GM12878 (cell line): ENCODE measurements around the gene IFT122. TPM values are rescaled to one million over a fixed set of nuclear protein-coding genes. Genes with fewer than 3 reads are reported as not detected.
"Not testable (repeated sequence)": the region's sequence is repeated elsewhere in the genome, so short reads cannot be mapped to it uniquely, and the experiment has no call there.

Experiments
- ATAC-seq: fragments of 200-7000 bp; cut with Tn5 transposase; 3 replicates; pipeline ENCODE4 v1.9.1; 2020; ENCODE audit warnings: mild to moderate bottlenecking, moderate library complexity
- BruUV-seq: library from RNA; stranded (reverse); fragments of 400-500 nt; replicated peaks from 2 replicates; lab custom pipeline; 2021; lab: Mats Ljungman, UMichigan
- CTCF ChIA-PET: fragments of 300-600 bp; sonication (Branson Sonifier 250); formaldehyde crosslinking; extraction: SDS; loops from one replicate; lab custom pipeline; 2021; ENCODE audit warnings: inconsistent platforms; lab: Yijun Ruan, JAX
- POLR2A ChIA-PET: fragments of 350-600 bp; formaldehyde crosslinking; extraction: SDS; loops from one replicate; lab custom pipeline; 2021; ENCODE audit warnings: inconsistent platforms; lab: Charles Lee
- RAD21 ChIA-PET: fragments of 300-600 bp; sonication (Branson Sonifier 250); formaldehyde crosslinking; loops from one replicate; lab custom pipeline; 2023; ENCODE audit warnings: antibody characterized with exemption; ENCODE audit not compliant: unreplicated experiment; lab: Charles Lee
- SMC1A ChIA-PET: fragments of 300-600 bp; sonication (Branson Sonifier 250); formaldehyde crosslinking; loops from one replicate; lab custom pipeline; 2023; ENCODE audit not compliant: unreplicated experiment, uncharacterized antibody; lab: Charles Lee
- DNase-seq: peaks from one replicate; pipeline ENCODE4 v3.0.0-alpha.2; 2011; ENCODE audit warnings: low read depth, low spot score
- FAIRE-seq: peaks from 3 replicates; lab custom pipeline; 2011; peaks lifted over from hg19 to GRCh38; lab: Jason Lieb, UNC
- H2AFZ ChIP-seq: 2 replicates; pipeline ENCODE4 v1.6.0; 2011; ENCODE audit warnings: low read depth, low read length, control low read depth; ENCODE audit not compliant: control insufficient read depth
- H3K27ac ChIP-seq: 2 replicates; pipeline ENCODE4 v1.5.1; 2011; ENCODE audit warnings: control low read depth; ENCODE audit not compliant: control insufficient read depth, insufficient read depth
- H3K27me3 ChIP-seq, 2 experiments: replicated peaks in 1 of 2; 2 replicates each; pipeline versions ENCODE4 v1.6.0 to v1.6.1; 2011; ENCODE audit warnings: low read length in 1 of 2; ENCODE audit not compliant: control insufficient read depth in 2 of 2, insufficient read depth in 2 of 2
- H3K36me3 ChIP-seq, 2 experiments: 2 replicates each; pipeline ENCODE4 v1.5.1; 2011; ENCODE audit warnings: low read length in 1 of 2; ENCODE audit not compliant: control insufficient read depth in 2 of 2, insufficient read depth in 2 of 2
- H3K4me1 ChIP-seq: 2 replicates; pipeline ENCODE4 v1.6.1; 2011; ENCODE audit warnings: mild to moderate bottlenecking, low read length, moderate library complexity, mixed read lengths; ENCODE audit not compliant: control insufficient read depth, insufficient read depth
- H3K4me2 ChIP-seq: 2 replicates; pipeline ENCODE4 v1.6.0; 2011; ENCODE audit warnings: control low read depth; ENCODE audit not compliant: control insufficient read depth, insufficient read depth
- H3K4me3 ChIP-seq: fragments of 200-600 bp; sonication (generic); 2 replicates; pipeline ENCODE4 v1.5.1; 2016
- H3K79me2 ChIP-seq: 2 replicates; pipeline ENCODE4 v1.6.0; 2011; ENCODE audit warnings: low read length; ENCODE audit not compliant: control insufficient read depth, insufficient read depth
- H3K9ac ChIP-seq: 2 replicates; pipeline ENCODE4 v1.8.0; 2011; ENCODE audit warnings: low read length, control low read depth, mixed read lengths; ENCODE audit not compliant: control insufficient read depth, insufficient read depth
- H3K9me3 ChIP-seq: replicated peaks from 3 replicates; pipeline ENCODE4 v1.5.1; 2011; ENCODE audit warnings: mild to moderate bottlenecking, low read length; ENCODE audit not compliant: control insufficient read depth, insufficient read depth
- H4K20me1 ChIP-seq: 2 replicates; pipeline ENCODE4 v1.6.0; 2011; ENCODE audit not compliant: control insufficient read depth, insufficient read depth
- IRF4 ChIP-seq: IDR thresholded peaks from 2 replicates; pipeline ENCODE4 v1.6.1; 2011; ENCODE audit warnings: low read depth, low read length
- MEF2B ChIP-seq: fragments of 450-650 bp; IDR thresholded peaks from 2 replicates; pipeline ENCODE4 v1.6.1; 2018; ENCODE audit warnings: mild to moderate bottlenecking, moderate library complexity; ENCODE audit not compliant: partially characterized antibody, poor library complexity, severe bottlenecking
- MYB ChIP-seq: fragments of 150-350 bp; IDR thresholded peaks from 2 replicates; pipeline ENCODE4 v1.6.1; 2014; ENCODE audit warnings: mild to moderate bottlenecking, low read depth, low read length, borderline replicate concordance
- RAD21 ChIP-seq: IDR thresholded peaks from 2 replicates; pipeline ENCODE4 v1.6.1; 2011; ENCODE audit warnings: mild to moderate bottlenecking, low read depth, low read length, moderate library complexity; ENCODE audit not compliant: insufficient read depth
- SMARCA5 ChIP-seq: fragments of 450-650 bp; IDR thresholded peaks from 2 replicates; pipeline ENCODE4 v1.6.1; 2017; ENCODE audit warnings: mild to moderate bottlenecking
- ZNF384 ChIP-seq: IDR thresholded peaks from 2 replicates; pipeline ENCODE4 v1.6.1; 2012; ENCODE audit warnings: low read depth, mild to moderate bottlenecking, low read length, improper control_type of control experiment, borderline replicate concordance
- WGBS: methylation state at CpG from one replicate; pipeline ENCODE4 v1.1.6; 2016; ENCODE audit warnings: low lambda C conversion rate; ENCODE audit not compliant: insufficient replicate concordance, insufficient coverage; ENCODE audit errors: missing lambda C conversion rate; 5-methylcytosine and 5-hydroxymethylcytosine counted together
- in situ Hi-C: fragments of 300-500 bp; cut with MboI; formaldehyde crosslinking; loops from 9 replicates; pipeline ENCODE4 v1.14.3; 2018; ENCODE audit warnings: mixed read lengths
- intact Hi-C: fragments of 100-400 bp; cut with micrococcal nuclease; formaldehyde crosslinking; loops from one replicate; pipeline ENCODE4 v1.14.2; 2022; ENCODE audit not compliant: unreplicated experiment
- polyA plus RNA-seq, 11 experiments: library from polyadenylated mRNA; depleted of rRNA in 4 of 11; unstranded in 6 of 11; stranded (reverse) in 5 of 11; fragments of >200 nt; fragmentation: Nextera tagmentation in 4 of 11; fragmentation: Illumina TruSeq in 1 of 11; extraction: Ambion mirVana in 4 of 11; extraction: Trizol in 1 of 11; gene quantifications; 1 replicate in 1 of 11; 2 replicates in 10 of 11; pipeline versions ENCODE4 v1.2.1 to v1.2.3, GENCODE V29; 2011 to 2016; ENCODE audit warnings: inconsistent platforms in 2 of 11, missing spikeins in 2 of 11, low read depth in 1 of 11
- total RNA-seq, 4 experiments: library from RNA; depleted of rRNA in 3 of 4; stranded (reverse); fragments of >200 nt in 3 of 4; fragmentation: Illumina TruSeq in 1 of 4; extraction: Trizol in 1 of 4; gene quantifications; 2 replicates each; pipeline versions ENCODE4 v1.2.1 to v1.2.3, GENCODE V29; 2013 to 2021

IFT122 gene
- total and polyA plus RNA-seq, 10 of the 15 experiments (the other 5 are each of a cell fraction or from before 2014, with no cell fraction given): 1.8 to 19.2 (median 8.4) TPM

GRCh38 chr3:129393760-129394564 is 46.1 kb upstream of the IFT122 start:
- H4K20me1 ChIP-seq, H3K9ac ChIP-seq, ATAC-seq, CTCF ChIA-PET, H3K4me2 ChIP-seq, SMC1A ChIA-PET, H3K27me3 ChIP-seq, in situ Hi-C loops, H2AFZ ChIP-seq, DNase-seq, intact Hi-C loops, H3K4me3 ChIP-seq, FAIRE-seq, H3K9me3 ChIP-seq, POLR2A ChIA-PET, H3K4me1 ChIP-seq, H3K27ac ChIP-seq, BruUV-seq: not testable (repeated sequence)
- WGBS: 92% methylated on average over 13 of the region's 17 CpGs
- Histone ChIP-seq H3K79me2 (peaks cover 30% of the 10 kb centered on the region), H3K36me3 (peaks cover 5 to 21% of the 10 kb centered on the region in 2 experiments; a peak in 3 of 4 replicates)
- RAD21 ChIA-PET: interaction anchor here (1.6 kb wide), 1 partner anchor 11 kb away, joined by 6 read pairs; no protein-coding TSS in a partner anchor

GRCh38 chr3:129398803-129399144 is 41.2 kb upstream of the IFT122 start:
- in situ Hi-C loops: no loop called here
- RAD21 ChIA-PET: interaction anchor here (0.7 to 3.3 kb wide), 3 partner anchors 11 to 42 kb away, joined by 3 to 36 read pairs (median 5); no protein-coding TSS in a partner anchor

More at GRCh38 chr3:129398803-129399144, 41.2 kb upstream of the IFT122 start:
- ATAC-seq (peak; percentile 64), DNase-seq (no peak), FAIRE-seq (no peak)
- SMC1A ChIA-PET: interaction anchor here (0.8 to 19.4 kb wide), 4 partner anchors 10 to 39 kb away, joined by 3 to 275 read pairs (median 11); partner anchors contain the start of genes IFT122 and MBD4
- Histone ChIP-seq H2AFZ (peak overlapping the region; percentile 95), H4K20me1 (no peaks in the 10 kb centered on the region; the same call in 1 of the 2 replicates), H3K79me2 (peaks cover 34% of the 10 kb centered on the region), H3K36me3 (peaks cover 0 to 7% of the 10 kb centered on the region in 2 experiments; a peak in 1 of 4 replicates), H3K4me2 (peak overlapping the region; percentile 85), H3K9ac (peak overlapping the region; percentile 78), H3K27me3 (no peaks in the 10 kb centered on the region), H3K4me1 (no peaks in the 10 kb centered on the region; the same call in 1 of the 2 replicates), H3K9me3 (no peaks in the 10 kb centered on the region), H3K4me3 (peak overlapping the region; percentile 69), H3K27ac (peak overlapping the region; percentile 87)
- CTCF ChIA-PET: interaction anchor here (1.1 to 5.7 kb wide), 9 partner anchors 11 to 63 kb away, joined by 3 to 84 read pairs (median 7); partner anchors contain the start of genes EFCAB12, IFT122 and MBD4
- WGBS: under 1% methylated on average over 18 of the region's 18 CpGs
- BruUV-seq: no TSS peak
- intact Hi-C loops: loop anchor here (2.0 kb wide), 1 partner anchor 42 kb away; the partner anchor contains the start of gene IFT122
- POLR2A ChIA-PET: interaction anchor here (1.9 to 2.7 kb wide), 3 partner anchors 10 to 40 kb away, joined by 11 to 24 read pairs (median 18); no protein-coding TSS in a partner anchor
- no peak for TF ChIP-seq MYB
- TF ChIP-seq ZNF384: no peak
- TF ChIP-seq IRF4: no peak
- TF ChIP-seq SMARCA5: no peak
- TF ChIP-seq MEF2B: no peak
- no peak for TF ChIP-seq RAD21
